Measurements from ENCODE around the gene DNAJC17.

DNAJC17 gene

GRCh38 chr15:40787344-40787841, 19.9 kb downstream of the DNAJC17 start:
- DNase-seq (ENCODE audit: low read depth, low spot score): peak; percentile 87
- TF ChIP-seq, protein P1, sequence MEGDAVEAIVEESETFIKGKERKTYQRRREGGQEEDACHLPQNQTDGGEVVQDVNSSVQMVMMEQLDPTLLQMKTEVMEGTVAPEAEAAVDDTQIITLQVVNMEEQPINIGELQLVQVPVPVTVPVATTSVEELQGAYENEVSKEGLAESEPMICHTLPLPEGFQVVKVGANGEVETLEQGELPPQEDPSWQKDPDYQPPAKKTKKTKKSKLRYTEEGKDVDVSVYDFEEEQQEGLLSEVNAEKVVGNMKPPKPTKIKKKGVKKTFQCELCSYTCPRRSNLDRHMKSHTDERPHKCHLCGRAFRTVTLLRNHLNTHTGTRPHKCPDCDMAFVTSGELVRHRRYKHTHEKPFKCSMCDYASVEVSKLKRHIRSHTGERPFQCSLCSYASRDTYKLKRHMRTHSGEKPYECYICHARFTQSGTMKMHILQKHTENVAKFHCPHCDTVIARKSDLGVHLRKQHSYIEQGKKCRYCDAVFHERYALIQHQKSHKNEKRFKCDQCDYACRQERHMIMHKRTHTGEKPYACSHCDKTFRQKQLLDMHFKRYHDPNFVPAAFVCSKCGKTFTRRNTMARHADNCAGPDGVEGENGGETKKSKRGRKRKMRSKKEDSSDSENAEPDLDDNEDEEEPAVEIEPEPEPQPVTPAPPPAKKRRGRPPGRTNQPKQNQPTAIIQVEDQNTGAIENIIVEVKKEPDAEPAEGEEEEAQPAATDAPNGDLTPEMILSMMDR (IDR thresholded peaks at IDR 0.05; ENCODE audit: low read depth, low read length): no peak
- in situ Hi-C loops (cut with HindIII; ENCODE audit: low sequenced_read_pairs): no loop called here
- no peak overlapping the region for H3K4me3 ChIP-seq (ENCODE audit: low read depth, low read length)

- H3K4me3 ChIP-seq (ENCODE audit: low read depth, low read length): no peak overlapping the region
- in situ Hi-C loops (cut with HindIII; ENCODE audit: low sequenced_read_pairs): no loop called here
- DNase-seq (ENCODE audit: low read depth, low spot score): no peak
- TF ChIP-seq, protein P1 (IDR thresholded peaks at IDR 0.05; ENCODE audit: low read depth, low read length): no peak
These were observed 21.5 kb downstream of the DNAJC17 start for GRCh38 chr15:40785814-40786213.

DNA sequence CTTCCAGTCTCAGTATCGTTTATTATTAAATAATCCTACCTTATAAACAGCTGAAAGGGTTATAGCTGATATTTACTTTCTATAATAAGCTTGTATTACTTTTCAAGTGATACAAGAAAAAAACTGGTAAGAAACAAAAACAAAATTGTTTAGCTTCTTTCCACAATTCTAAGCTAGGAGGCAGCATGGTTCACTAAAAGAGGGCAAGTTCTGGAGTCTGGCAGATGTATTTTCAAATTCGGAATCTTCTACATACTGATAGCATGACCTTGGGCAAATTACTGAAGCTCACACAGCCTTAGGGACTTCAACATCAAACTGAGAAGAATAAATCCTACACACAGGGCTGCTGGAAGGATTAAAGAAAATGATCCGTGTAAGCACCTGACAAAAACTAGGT, 22.1 kb downstream of the DNAJC17 start:
- DNase-seq (ENCODE audit: low read depth, low spot score): no peak
- in situ Hi-C loops (cut with HindIII; ENCODE audit: low sequenced_read_pairs): no loop called here
- TF ChIP-seq, protein P1 (IDR thresholded peaks at IDR 0.05; ENCODE audit: low read depth, low read length): no peak
- H3K4me3 ChIP-seq (ENCODE audit: low read depth, low read length): no peak overlapping the region

DNA sequence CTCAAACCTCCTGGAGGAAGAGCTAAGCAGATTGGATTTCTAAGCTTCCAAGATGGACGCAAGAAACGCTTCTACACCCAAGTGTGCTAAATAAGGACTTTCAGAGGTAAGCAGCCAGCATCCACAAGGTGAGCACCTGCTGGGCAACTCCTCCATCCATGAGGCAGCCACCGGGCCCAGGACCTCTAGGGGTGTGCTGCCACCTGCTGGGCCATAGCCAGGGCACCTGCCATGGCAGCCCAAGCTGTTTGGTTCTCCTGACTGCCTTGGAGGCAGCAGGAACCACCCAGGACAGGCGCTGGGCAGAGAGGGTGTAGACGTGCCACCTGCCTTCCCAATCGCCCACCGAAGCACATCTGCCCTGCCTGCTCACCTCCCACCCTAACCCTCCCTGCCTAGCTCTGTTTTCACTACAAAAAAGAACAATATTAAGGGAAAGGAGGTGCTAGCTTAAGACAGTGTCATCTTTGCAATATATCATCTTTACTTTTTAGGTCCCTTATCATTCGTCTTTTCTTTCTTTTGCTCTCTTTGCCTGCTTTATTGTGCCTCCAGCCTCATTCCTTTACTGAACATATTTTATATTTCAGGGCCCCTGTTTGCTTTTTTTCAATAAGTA, 24.6 kb downstream of the DNAJC17 start:
- in situ Hi-C loops (cut with HindIII; ENCODE audit: low sequenced_read_pairs): no loop called here
- no peak for DNase-seq (ENCODE audit: low read depth, low spot score)
- TF ChIP-seq, protein P1 (IDR thresholded peaks at IDR 0.05; ENCODE audit: low read depth, low read length): peak; percentile 50
- H3K4me3 ChIP-seq (ENCODE audit: low read depth, low read length): no peak overlapping the region

- H3K4me3 ChIP-seq (ENCODE audit: low read depth, low read length): no peak overlapping the region
- DNase-seq (ENCODE audit: low read depth, low spot score): peak; percentile 60
- in situ Hi-C loops (cut with HindIII; ENCODE audit: low sequenced_read_pairs): no loop called here
- TF ChIP-seq, protein P1 (IDR thresholded peaks at IDR 0.05; ENCODE audit: low read depth, low read length): no peak
These were observed 30.6 kb downstream of the DNAJC17 start for GRCh38 chr15:40776537-40777141.

- TF ChIP-seq, protein P1 (IDR thresholded peaks at IDR 0.05; ENCODE audit: low read depth, low read length): no peak
- in situ Hi-C loops (cut with HindIII; ENCODE audit: low sequenced_read_pairs): no loop called here
- DNase-seq (ENCODE audit: low read depth, low spot score): no peak
- no peak overlapping the region for H3K4me3 ChIP-seq (ENCODE audit: low read depth, low read length)
These were observed 31.3 kb downstream of the DNAJC17 start for GRCh38 chr15:40775740-40776536.

Data from astrocyte of the spinal cord (primary cell).